K562 (cell line): ENCODE measurements around the gene TSGA10IP. TPM values are rescaled to one million over a fixed set of nuclear protein-coding genes. Genes with fewer than 3 reads are reported as not detected.
A peak's percentile ranks its signal among the peaks of the same experiment; 100 is the strongest.

ENCODE experiments used
- ARID1B ChIP-seq: fragments of 450-650 bp; IDR thresholded peaks from 2 replicates; pipeline ENCODE4 v1.6.1; 2016; ENCODE audit warnings: antibody characterized with exemption, mild to moderate bottlenecking, inconsistent platforms
- ATF1 ChIP-seq, 2 experiments: fragments of 450-650 bp in 1 of 2; IDR thresholded peaks; 2 replicates each; pipeline ENCODE4 v1.6.1; 2016; ENCODE audit warnings: missing compliant biosample characterization in 1 of 2, missing genetic modification characterization in 1 of 2
- CCNT2 ChIP-seq: IDR thresholded peaks from 2 replicates; pipeline ENCODE4 v1.6.1; 2011; ENCODE audit warnings: borderline replicate concordance, low read depth, mild to moderate bottlenecking, moderate library complexity, mixed read lengths, low read length; ENCODE audit not compliant: insufficient read length; ENCODE audit errors: extremely low read depth
- CEBPG ChIP-seq, 3 experiments: fragments of 200-800 bp in 1 of 3; sonication (Bioruptor generic) in 1 of 3; sonication (generic) in 1 of 3; formaldehyde crosslinking in 1 of 3; IDR thresholded peaks in 2 of 3; conservative IDR thresholded peaks in 1 of 3; 2 replicates each; pipeline versions ENCODE4 v1.6.1 to v1.8.0; 2016 to 2022; ENCODE audit warnings: missing compliant biosample characterization in 2 of 3, missing genetic modification characterization in 2 of 3, mild to moderate bottlenecking in 1 of 3, missing genetic modification reagents in 1 of 3
- EGR1 ChIP-seq: fragments of 450-650 bp; conservative IDR thresholded peaks from 2 replicates; pipeline ENCODE4 v1.6.1; 2017; ENCODE audit warnings: mild to moderate bottlenecking
- HIVEP1 ChIP-seq: fragments of 250-450 bp; sonication (Bioruptor Pico); IDR thresholded peaks from 2 replicates; pipeline ENCODE4 v1.4.0; 2020; ENCODE audit warnings: mild to moderate bottlenecking
- HMBOX1 ChIP-seq: sonication (generic); IDR thresholded peaks from 2 replicates; pipeline ENCODE4 v1.6.1; 2016
- HNRNPLL ChIP-seq: fragments of 200-400 bp; formaldehyde crosslinking; IDR thresholded peaks from 2 replicates; pipeline ENCODE4 v1.6.1; 2017; ENCODE audit warnings: low read length, low read depth, mild to moderate bottlenecking; ENCODE audit not compliant: poor library complexity, severe bottlenecking
- KLF1 ChIP-seq: fragments of 450-650 bp; IDR thresholded peaks from 2 replicates; pipeline ENCODE4 v1.6.1; 2016; ENCODE audit warnings: missing genetic modification characterization, missing compliant biosample characterization
- MED1 ChIP-seq: sonication (generic); formaldehyde crosslinking; IDR thresholded peaks from 2 replicates; pipeline ENCODE4 v1.8.1; 2023; ENCODE audit warnings: missing genetic modification reagents, borderline replicate concordance
- MITF ChIP-seq: IDR thresholded peaks from 2 replicates; pipeline ENCODE4 v1.6.1; 2014; ENCODE audit warnings: antibody characterized with exemption
- NCOR1 ChIP-seq: fragments of 450-650 bp; IDR thresholded peaks from 2 replicates; pipeline ENCODE4 v1.6.1; 2016; ENCODE audit warnings: mild to moderate bottlenecking, moderate library complexity
- PHF8 ChIP-seq: fragments of 200-600 bp; sonication (generic); IDR thresholded peaks from 2 replicates; pipeline ENCODE4 v1.6.1; 2012; ENCODE audit warnings: mixed run types, mild to moderate bottlenecking, inconsistent platforms, low read length, moderate library complexity, borderline replicate concordance
- PKNOX1 ChIP-seq: fragments of 450-650 bp; IDR thresholded peaks from 2 replicates; pipeline ENCODE4 v1.6.1; 2016
- POLR2B ChIP-seq: fragments of 450-650 bp; IDR thresholded peaks from 2 replicates; pipeline ENCODE4 v1.6.1; 2018; ENCODE audit warnings: low read depth; ENCODE audit not compliant: partially characterized antibody
- PRPF4 ChIP-seq: fragments of 200-400 bp; formaldehyde crosslinking; IDR thresholded peaks from one replicate; pipeline ENCODE4 v1.6.1; 2017; ENCODE audit warnings: low read length, low read depth, mild to moderate bottlenecking; ENCODE audit not compliant: insufficient read depth, poor library complexity, severe bottlenecking
- RBM22 ChIP-seq: fragments of 200-400 bp; formaldehyde crosslinking; IDR thresholded peaks from 2 replicates; pipeline ENCODE4 v1.6.1; 2018; ENCODE audit warnings: low read length, low read depth; ENCODE audit not compliant: poor library complexity, severe bottlenecking
- RBM25 ChIP-seq: fragments of 200-400 bp; formaldehyde crosslinking; IDR thresholded peaks from 2 replicates; pipeline ENCODE4 v1.6.1; 2018; ENCODE audit warnings: low read length, low read depth, moderate library complexity; ENCODE audit not compliant: severe bottlenecking
- STAT5B ChIP-seq: fragments of 250-450 bp; sonication (Bioruptor Pico); IDR thresholded peaks from 2 replicates; pipeline ENCODE4 v1.8.0; 2021; ENCODE audit warnings: mild to moderate bottlenecking, inconsistent platforms
- TAF9B ChIP-seq: fragments of 450-650 bp; IDR thresholded peaks from 2 replicates; pipeline ENCODE4 v1.6.1; 2018; ENCODE audit warnings: mild to moderate bottlenecking; ENCODE audit not compliant: partially characterized antibody
- TARDBP ChIP-seq: fragments of 450-650 bp; IDR thresholded peaks from 2 replicates; pipeline ENCODE4 v1.6.1; 2016
- ZNF239 ChIP-seq: fragments of 250-450 bp; sonication (Bioruptor Pico); IDR thresholded peaks from 2 replicates; pipeline ENCODE4 v1.4.0; 2020; ENCODE audit warnings: mild to moderate bottlenecking
- ZNF316 ChIP-seq: fragments of 450-650 bp; IDR thresholded peaks from 2 replicates; pipeline ENCODE4 v1.6.1; 2016
- polyA plus RNA-seq, 8 experiments: library from polyadenylated mRNA; depleted of rRNA in 4 of 8; stranded (reverse) in 5 of 8; unstranded in 3 of 8; fragments of >200 nt; fragmentation: Nextera tagmentation in 2 of 8; fragmentation: Illumina TruSeq in 1 of 8; extraction: Ambion mirVana in 2 of 8; extraction: Trizol in 1 of 8; gene quantifications; 2 replicates each; pipeline versions ENCODE4 v1.2.1 to v1.2.3, GENCODE V29; 2011 to 2014; ENCODE audit warnings: inconsistent platforms in 1 of 8, missing spikeins in 1 of 8
- total RNA-seq, 7 experiments: library from RNA; depleted of rRNA in 6 of 7; stranded (reverse); fragments of >200 nt in 6 of 7; fragmentation: Illumina TruSeq in 2 of 7; extraction: Trizol in 2 of 7; gene quantifications; 2 replicates each; pipeline versions ENCODE4 v1.2.1 to v1.2.3, GENCODE V29; 2011 to 2021; ENCODE audit warnings: low replicate concordance in 1 of 7

Gene TSGA10IP
- total and polyA plus RNA-seq, 9 of the 15 experiments (the other 6 are each of a cell fraction or from before 2014, with no cell fraction given) = not detected

GRCh38 chr11:65900125-65900898 is 45.0 kb upstream of the TSGA10IP start, which contains the start of gene FOSL1 (continued):
- TF ChIP-seq PRPF4 = peak; percentile 90
- peak; percentile 82 for TF ChIP-seq POLR2B
- peak; percentile 48; the same call in 1 of the 2 replicates for TF ChIP-seq PKNOX1
- TF ChIP-seq ZNF239 = no peak
- no peak for TF ChIP-seq STAT5B (CRISPR knock-in tag)
- TF ChIP-seq KLF1 (tag) = peak; percentile 56; the same call in 1 of the 2 replicates
- TF ChIP-seq MITF = 0 out of 2 replicates have a peak, but pooled peaks have one; percentile 29
- peak; percentile 99 for TF ChIP-seq HIVEP1 (CRISPR knock-in tag)
- TF ChIP-seq HMBOX1 = no peak
- peak; percentile 82 for TF ChIP-seq EGR1
- TF ChIP-seq PHF8 = peak; percentile 62; the same call in 1 of the 2 replicates
- no peak for TF ChIP-seq RBM22
- TF ChIP-seq ZNF316 = no peak
- peak; percentile 33; the same call in 1 of the 2 replicates for TF ChIP-seq CEBPG (CRISPR knock-in tag; IDR thresholded peaks at IDR 0.05)
- TF ChIP-seq CEBPG (tag; conservative IDR thresholded peaks at IDR 0.05 in 1 of 2, IDR thresholded peaks at IDR 0.05 in 1 of 2) = no peak
- TF ChIP-seq NCOR1 = peak; percentile 53
- TF ChIP-seq ATF1 (CRISPR knock-in tag; IDR thresholded peaks at IDR 0.05) = no peak
- peak; percentile 95 for TF ChIP-seq ATF1 (tag; IDR thresholded peaks at IDR 0.05)
- peak; percentile 44 for TF ChIP-seq RBM25
- peak; percentile 60 for TF ChIP-seq TAF9B
- no peak for TF ChIP-seq ARID1B
- TF ChIP-seq MED1 = no peak
- peak; percentile 97 for TF ChIP-seq CCNT2
- TF ChIP-seq TARDBP = peak; percentile 21; the same call in 1 of the 2 replicates
- TF ChIP-seq HNRNPLL = peak; percentile 62
